Activated CD4-positive, alpha-beta memory T cell treated with anti-CD3 and anti-CD28 coated beads, Interleukin-2, amount 10 ng/mL, durations not matched to agents 7 days and 5 days (primary cell): Measurements from ENCODE around the gene FYB1. TPM values are rescaled to one million over a fixed set of nuclear protein-coding genes. Genes with fewer than 3 reads are reported as not detected.
"Not testable (repeated sequence)": the region's sequence is repeated elsewhere in the genome, so short reads cannot be mapped to it uniquely, and the experiment has no call there.

Experiments
- CTCF ChIA-PET: fragments of 350-600 bp; sonication (Branson Sonifier 250); formaldehyde crosslinking; loops from one replicate; lab custom pipeline; 2021; ENCODE audit warnings: antibody characterized with exemption, inconsistent platforms; lab: Charles Lee
- POLR2A ChIA-PET: fragments of 350-600 bp; sonication (Branson Sonifier 250); formaldehyde crosslinking; loops from one replicate; lab custom pipeline; 2021; ENCODE audit warnings: antibody characterized with exemption; lab: Charles Lee
- DNase-seq: peaks from one replicate; pipeline ENCODE4 v3.0.0-alpha.2; 2020
- H3K27ac Mint-ChIP-seq: one replicate; pipeline ENCODE4 v1.8.0; 2021; ENCODE audit warnings: mild to moderate bottlenecking, mixed read lengths
- H3K27me3 Mint-ChIP-seq: one replicate; pipeline ENCODE4 v1.8.0; 2021; ENCODE audit warnings: mixed read lengths
- H3K36me3 Mint-ChIP-seq: one replicate; pipeline ENCODE4 v1.8.0; 2021; ENCODE audit warnings: low read depth, mixed read lengths
- H3K4me1 Mint-ChIP-seq: one replicate; pipeline ENCODE4 v1.8.0; 2021; ENCODE audit warnings: mixed read lengths
- H3K4me3 Mint-ChIP-seq: one replicate; pipeline ENCODE4 v1.8.0; 2021; ENCODE audit warnings: mild to moderate bottlenecking, mixed read lengths
- H3K9me3 Mint-ChIP-seq: one replicate; pipeline ENCODE4 v1.8.0; 2021; ENCODE audit warnings: mixed read lengths
- total RNA-seq, 2 experiments: library from RNA; stranded (reverse); gene quantifications; one replicate each; pipeline ENCODE4 v1.2.3, GENCODE V29; 2021

FYB1 gene
- total RNA-seq, 2 experiments from 2014 or later: 260 to 270 TPM

- DNase-seq: no peak
- Mint-ChIP-seq H3K27ac (no peak overlapping the region), H3K27me3 (no peaks in the 10 kb centered on the region), H3K36me3 (peaks cover 5% of the 10 kb centered on the region), H3K9me3 (peaks cover 8% of the 10 kb centered on the region), H3K4me3 (no peak overlapping the region), H3K4me1 (no peaks in the 10 kb centered on the region)
- POLR2A ChIA-PET: no interaction called here
- CTCF ChIA-PET: no interaction called here
Observed at GRCh38 chr5:39249069-39249468, 29.7 kb upstream of the FYB1 start.

- Mint-ChIP-seq H3K4me3 (no peak overlapping the region), H3K27ac (no peak overlapping the region), H3K4me1 (no peaks in the 10 kb centered on the region), H3K9me3 (peaks cover 10% of the 10 kb centered on the region), H3K27me3 (no peaks in the 10 kb centered on the region), H3K36me3 (no peaks in the 10 kb centered on the region)
- DNase-seq: no peak
- CTCF ChIA-PET: no interaction called here
- POLR2A ChIA-PET: interaction anchor here (1.1 kb wide), 1 partner anchor 26 kb away, joined by 3 read pairs; no protein-coding TSS in a partner anchor
Observed at GRCh38 chr5:39240750-39241149, 21.4 kb upstream of the FYB1 start.

DNA sequence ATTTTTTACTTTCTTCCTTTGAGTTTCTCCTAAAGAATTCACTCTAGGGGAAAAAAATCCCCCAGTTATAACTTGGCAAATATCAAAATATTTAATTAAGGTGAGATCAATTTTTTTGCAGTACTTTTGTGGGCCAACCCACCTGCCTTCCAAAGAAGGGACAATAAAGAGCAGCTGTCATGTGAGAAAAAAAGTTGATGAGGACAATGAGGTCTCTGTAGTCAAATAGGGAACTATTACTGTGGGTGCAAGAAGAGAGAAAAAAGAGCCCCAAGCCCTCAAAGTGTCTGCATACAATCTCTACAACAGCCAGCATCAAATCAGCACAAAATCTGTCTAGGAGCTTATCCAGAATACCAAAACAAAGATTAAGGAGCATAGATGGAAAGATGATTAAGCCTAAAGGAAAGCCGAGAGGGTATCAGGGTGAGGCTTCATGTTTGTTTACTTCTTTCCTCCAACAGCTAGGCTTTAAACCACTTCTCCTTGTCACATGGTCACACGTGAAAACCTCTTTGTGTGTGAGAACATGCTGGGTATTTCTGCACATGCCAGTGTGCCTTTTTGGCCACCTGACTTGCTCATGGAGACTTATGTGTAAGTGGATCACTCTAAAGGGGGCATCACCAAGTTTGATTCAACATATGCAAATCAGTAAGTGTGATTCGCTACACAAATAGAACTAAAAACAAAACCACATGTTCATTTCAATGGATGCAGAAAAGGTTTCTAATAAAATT, 19.2 kb upstream of the FYB1 start:
- no peak for DNase-seq
- Mint-ChIP-seq H3K4me3 (no peak overlapping the region), H3K4me1 (no peaks in the 10 kb centered on the region), H3K27me3 (no peaks in the 10 kb centered on the region), H3K36me3 (no peaks in the 10 kb centered on the region), H3K27ac (no peak overlapping the region), H3K9me3 (peaks cover 10% of the 10 kb centered on the region)
- ChIA-PET POLR2A (no interaction called here), CTCF (interaction anchor here (1.1 kb wide), 1 partner anchor 45 kb away, joined by 3 read pairs; no protein-coding TSS in a partner anchor)

- DNase-seq: no peak
- H3K27me3 Mint-ChIP-seq: no peaks in the 10 kb centered on the region
- H3K27ac Mint-ChIP-seq: no peak overlapping the region
- ChIA-PET CTCF (no interaction called here), POLR2A (no interaction called here)
- H3K4me3 Mint-ChIP-seq: no peak overlapping the region
- peaks cover 9% of the 10 kb centered on the region for H3K4me1 Mint-ChIP-seq
- H3K9me3 Mint-ChIP-seq: peaks cover 10% of the 10 kb centered on the region
- H3K36me3 Mint-ChIP-seq: no peaks in the 10 kb centered on the region
Observed at GRCh38 chr5:39236718-39237117, 17.4 kb upstream of the FYB1 start.

DNA sequence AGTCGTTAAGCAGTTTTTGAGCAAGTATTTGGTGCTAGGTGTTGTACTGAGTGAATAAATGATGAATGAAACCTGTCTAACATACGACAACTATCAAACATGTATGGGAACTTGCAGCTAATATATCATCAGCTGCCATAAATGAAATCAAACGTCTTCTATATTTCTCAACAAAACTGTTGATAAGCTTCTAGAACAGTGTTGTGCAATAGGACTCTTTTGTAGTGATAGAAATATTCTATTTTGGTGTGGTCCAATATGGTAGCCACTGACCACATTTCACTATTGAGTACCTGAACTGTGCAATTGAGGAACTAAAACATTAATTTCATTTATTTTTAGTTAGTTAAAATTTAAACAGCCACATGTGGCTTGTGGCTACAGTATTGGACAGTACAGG, 16.3 kb upstream of the FYB1 start:
- ChIA-PET POLR2A (no interaction called here), CTCF (no interaction called here)
- no peaks in the 10 kb centered on the region for H3K36me3 Mint-ChIP-seq
- peaks cover 7% of the 10 kb centered on the region for H3K9me3 Mint-ChIP-seq
- H3K27ac Mint-ChIP-seq: no peak overlapping the region
- no peaks in the 10 kb centered on the region for H3K27me3 Mint-ChIP-seq
- no peak overlapping the region for H3K4me3 Mint-ChIP-seq
- DNase-seq: no peak
- peaks cover 19% of the 10 kb centered on the region for H3K4me1 Mint-ChIP-seq

DNA sequence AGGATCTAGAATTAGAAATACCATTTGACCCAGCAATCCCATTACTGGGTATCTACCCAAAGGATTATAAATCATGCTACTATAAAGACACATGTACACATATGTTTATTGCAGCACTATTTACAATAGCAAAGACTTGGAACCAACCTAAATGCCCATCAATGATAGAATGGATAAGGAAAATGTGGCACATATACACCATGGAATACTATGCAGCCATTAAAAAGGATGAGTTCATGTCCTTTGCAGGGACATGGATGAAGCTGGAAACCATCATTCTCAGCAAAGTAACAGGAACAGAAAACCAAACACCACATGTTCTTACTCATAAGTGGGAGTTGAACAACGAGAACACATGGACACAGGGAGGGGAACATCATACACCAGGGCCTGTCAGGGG, 15.1 kb upstream of the FYB1 start:
- CTCF ChIA-PET: interaction anchor here (1.8 kb wide), 1 partner anchor 17 kb away, joined by 6 read pairs; no protein-coding TSS in a partner anchor
- H3K4me1 Mint-ChIP-seq: peaks cover 19% of the 10 kb centered on the region
- not testable (repeated sequence) for H3K36me3 Mint-ChIP-seq, H3K27me3 Mint-ChIP-seq, H3K9me3 Mint-ChIP-seq, H3K27ac Mint-ChIP-seq, DNase-seq, H3K4me3 Mint-ChIP-seq
- POLR2A ChIA-PET: interaction anchor here (1.0 kb wide), 1 partner anchor 48 kb away, joined by 3 read pairs; no protein-coding TSS in a partner anchor

- CTCF ChIA-PET: interaction anchor here (1.4 to 1.8 kb wide), 2 partner anchors 16 to 50 kb away, joined by 3 to 6 read pairs; no protein-coding TSS in a partner anchor
- H3K36me3 Mint-ChIP-seq: no peaks in the 10 kb centered on the region
- peaks cover 19% of the 10 kb centered on the region for H3K4me1 Mint-ChIP-seq
- H3K9me3 Mint-ChIP-seq: no peaks in the 10 kb centered on the region
- POLR2A ChIA-PET: no interaction called here
- no peak for DNase-seq
- H3K4me3 Mint-ChIP-seq: no peak overlapping the region
- H3K27me3 Mint-ChIP-seq: no peaks in the 10 kb centered on the region
- H3K27ac Mint-ChIP-seq: no peak overlapping the region
Observed at GRCh38 chr5:39233783-39234182, 14.4 kb upstream of the FYB1 start.

DNA sequence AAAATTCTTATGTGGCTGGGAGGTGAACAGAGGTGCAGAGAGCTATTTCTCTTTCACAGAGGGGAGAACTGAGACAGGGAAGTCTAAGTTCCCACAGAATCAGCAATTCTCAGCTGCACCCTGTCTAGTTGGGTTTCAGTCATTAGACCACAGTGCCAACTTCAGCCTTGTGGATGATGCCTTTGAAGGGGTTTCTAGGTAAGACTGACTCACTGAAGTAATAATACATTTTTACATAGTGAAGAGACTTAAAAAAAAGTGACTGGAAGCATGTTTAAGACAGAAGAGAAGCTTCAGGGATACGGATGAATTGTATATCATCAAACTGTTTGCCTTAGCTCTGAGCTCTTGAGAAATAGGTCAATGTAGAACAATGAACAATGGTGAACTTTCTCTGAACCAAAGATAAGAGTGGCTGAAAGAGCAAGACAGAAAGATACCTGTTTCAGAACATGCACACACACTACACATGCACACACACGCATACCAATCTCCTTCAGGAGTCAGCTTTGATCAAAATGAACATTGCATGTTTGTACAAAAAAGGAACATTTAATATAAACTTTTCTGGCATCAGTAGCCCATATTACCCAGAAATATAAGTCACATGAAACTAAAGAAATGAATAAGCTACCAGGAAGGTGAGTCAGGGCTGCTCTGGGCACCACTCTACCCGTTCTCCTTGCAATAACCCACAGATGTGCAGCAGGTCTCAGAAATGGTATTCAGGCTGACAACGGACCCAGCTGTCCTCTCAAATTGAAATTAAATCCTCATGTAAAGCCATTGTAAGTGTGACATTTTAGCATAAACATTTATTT, 12.6 kb upstream of the FYB1 start:
- CTCF ChIA-PET: interaction anchor here (0.8 to 5.6 kb wide), 5 partner anchors 14 to 144 kb away, joined by 3 to 55 read pairs (median 4); partner anchors contain the start of gene FYB1
- Mint-ChIP-seq H3K4me1 (peaks cover 19% of the 10 kb centered on the region), H3K4me3 (no peak overlapping the region), H3K27me3 (no peaks in the 10 kb centered on the region), H3K9me3 (no peaks in the 10 kb centered on the region), H3K27ac (peak overlapping the region; percentile 83), H3K36me3 (no peaks in the 10 kb centered on the region)
- peak; percentile 45 for DNase-seq
- POLR2A ChIA-PET: interaction anchor here (0.7 to 2.5 kb wide), 14 partner anchors 8 to 404 kb away, joined by 3 to 29 read pairs (median 4); partner anchors contain the start of gene FYB1

- CTCF ChIA-PET: interaction anchor here (5.6 kb wide), 1 partner anchor 11 kb away, joined by 55 read pairs; the partner anchor contains the start of gene FYB1
Observed at GRCh38 chr5:39228596-39228995, 9.2 kb upstream of the FYB1 start.

DNA sequence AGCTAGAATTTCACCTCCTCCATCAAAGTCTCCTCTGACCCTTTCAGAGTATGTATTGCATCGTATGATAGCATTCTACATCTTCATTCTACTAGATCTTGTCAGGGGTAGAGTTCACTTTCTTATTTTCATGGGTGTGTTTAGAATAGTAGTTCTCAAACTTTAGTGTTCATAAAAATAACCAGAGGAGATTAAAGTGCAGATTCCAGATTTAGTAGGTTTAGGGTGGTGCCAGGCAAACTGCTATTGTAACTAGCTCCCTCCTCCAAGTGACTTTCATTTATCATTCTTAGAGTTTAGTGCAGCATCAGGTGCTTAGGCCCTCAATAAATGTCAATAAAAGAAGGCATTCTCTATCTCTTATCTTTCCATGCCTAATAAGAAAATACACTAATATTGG, 7.2 kb upstream of the FYB1 start:
- CTCF ChIA-PET: interaction anchor here (0.8 kb wide), 1 partner anchor 9 kb away, joined by 6 read pairs; no protein-coding TSS in a partner anchor
- H3K4me3 Mint-ChIP-seq: no peak overlapping the region
- H3K4me1 Mint-ChIP-seq: peaks cover 14% of the 10 kb centered on the region
- no peaks in the 10 kb centered on the region for H3K27me3 Mint-ChIP-seq
- POLR2A ChIA-PET: interaction anchor here (1.1 to 2.3 kb wide), 2 partner anchors 10 to 48 kb away, joined by 3 to 5 read pairs; no protein-coding TSS in a partner anchor
- no peaks in the 10 kb centered on the region for H3K9me3 Mint-ChIP-seq
- no peaks in the 10 kb centered on the region for H3K36me3 Mint-ChIP-seq
- DNase-seq: no peak
- no peak overlapping the region for H3K27ac Mint-ChIP-seq

More at GRCh38 chr5:39228596-39228995, 9.2 kb upstream of the FYB1 start:
- POLR2A ChIA-PET: no interaction called here
- Mint-ChIP-seq H3K27me3 (no peaks in the 10 kb centered on the region), H3K4me1 (peaks cover 25% of the 10 kb centered on the region), H3K36me3 (no peaks in the 10 kb centered on the region), H3K27ac (no peak overlapping the region), H3K9me3 (no peaks in the 10 kb centered on the region), H3K4me3 (no peak overlapping the region)
- DNase-seq: no peak

GRCh38 chr5:39226100-39226451, 6.7 kb upstream of the FYB1 start:
- POLR2A ChIA-PET: interaction anchor here (2.3 kb wide), 1 partner anchor 9 kb away, joined by 5 read pairs; no protein-coding TSS in a partner anchor

GRCh38 chr5:39225405-39226099, 6.2 kb upstream of the FYB1 start:
- CTCF ChIA-PET: interaction anchor here (0.8 to 1.6 kb wide), 2 partner anchors 8 to 58 kb away, joined by 6 to 8 read pairs; no protein-coding TSS in a partner anchor
- Mint-ChIP-seq H3K27ac (no peak overlapping the region), H3K27me3 (no peaks in the 10 kb centered on the region), H3K4me1 (peaks cover 7% of the 10 kb centered on the region), H3K4me3 (no peak overlapping the region), H3K36me3 (no peaks in the 10 kb centered on the region), H3K9me3 (no peaks in the 10 kb centered on the region)
- POLR2A ChIA-PET: interaction anchor here (0.9 to 2.3 kb wide), 2 partner anchors 9 to 13 kb away, joined by 3 to 5 read pairs; no protein-coding TSS in a partner anchor
- no peak for DNase-seq

More at GRCh38 chr5:39226100-39226451, 6.7 kb upstream of the FYB1 start:
- Mint-ChIP-seq H3K27me3 (no peaks in the 10 kb centered on the region), H3K4me3 (no peak overlapping the region), H3K36me3 (no peaks in the 10 kb centered on the region), H3K4me1 (peaks cover 10% of the 10 kb centered on the region), H3K27ac (no peak overlapping the region), H3K9me3 (no peaks in the 10 kb centered on the region)
- DNase-seq: no peak
- CTCF ChIA-PET: interaction anchor here (0.8 kb wide), 1 partner anchor 9 kb away, joined by 6 read pairs; no protein-coding TSS in a partner anchor
